ENCODE data around the gene LMX1A. TPM values are rescaled to one million over a fixed set of nuclear protein-coding genes. Genes with fewer than 3 reads are reported as not detected.

LMX1A gene
- polyA plus RNA-seq, 1 experiment = not detected

- H3K27me3 ChIP-seq (ENCODE audit: control insufficient read depth, insufficient read depth, low read length) = peaks cover 1% of the 10 kb centered on the region
- no peak overlapping the region for H3K4me3 ChIP-seq (ENCODE audit: low read depth, low read length)
- H3K36me3 ChIP-seq (ENCODE audit: control insufficient read depth, insufficient read depth, low read length) = no peaks in the 10 kb centered on the region
- TF ChIP-seq CTCF (IDR thresholded peaks at IDR 0.05; ENCODE audit: insufficient read depth, low read depth, low read length) = no peak
- ChIA-PET POLR2A (no interaction called here), CTCF (interaction anchor here (1.3 to 2.9 kb wide), 2 partner anchors 12 to 26 kb away, joined by 3 to 15 read pairs; no protein-coding TSS in a partner anchor)
- no peak for DNase-seq (ENCODE audit: low read depth)
Observed at GRCh38 chr1:165342168-165342567, 14.3 kb downstream of the LMX1A start.

DNA sequence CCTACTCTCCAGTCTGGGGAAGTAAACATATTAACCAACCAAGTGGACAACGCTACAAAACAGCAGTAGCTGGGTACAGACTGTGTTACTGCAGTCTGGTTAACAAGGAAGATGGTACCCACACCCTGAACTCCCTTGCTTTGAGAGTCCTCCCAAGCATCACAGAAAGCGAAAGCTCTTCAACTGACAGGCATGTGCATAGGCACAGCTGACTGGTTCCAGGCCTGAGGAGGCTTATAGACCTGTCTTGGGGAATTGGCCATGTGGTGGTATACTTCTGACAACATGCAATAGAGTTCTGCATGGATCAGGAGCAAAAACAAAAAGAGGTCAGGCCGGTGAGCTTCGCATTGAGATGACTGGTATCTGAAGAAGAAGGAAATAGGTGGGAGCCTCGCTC, 17.4 kb downstream of the LMX1A start:
- ChIA-PET CTCF (interaction anchor here (2.0 kb wide), 1 partner anchor 29 kb away, joined by 14 read pairs; no protein-coding TSS in a partner anchor), POLR2A (no interaction called here)
- no peak for DNase-seq (ENCODE audit: low read depth)
- TF ChIP-seq CTCF (IDR thresholded peaks at IDR 0.05; ENCODE audit: insufficient read depth, low read depth, low read length) = no peak
- H3K4me3 ChIP-seq (ENCODE audit: low read depth, low read length) = no peak overlapping the region
- no peaks in the 10 kb centered on the region for H3K27me3 ChIP-seq (ENCODE audit: control insufficient read depth, insufficient read depth, low read length)
- no peaks in the 10 kb centered on the region for H3K36me3 ChIP-seq (ENCODE audit: control insufficient read depth, insufficient read depth, low read length)

GRCh38 chr1:165330483-165330882, 26.0 kb downstream of the LMX1A start:
- TF ChIP-seq CTCF (IDR thresholded peaks at IDR 0.05; ENCODE audit: insufficient read depth, low read depth, low read length) = no peak
- no peaks in the 10 kb centered on the region for H3K27me3 ChIP-seq (ENCODE audit: control insufficient read depth, insufficient read depth, low read length)
- CTCF ChIA-PET = interaction anchor here (0.7 to 1.5 kb wide), 3 partner anchors 12 to 37 kb away, joined by 3 to 5 read pairs (median 3); no protein-coding TSS in a partner anchor
- DNase-seq (ENCODE audit: low read depth) = no peak
- POLR2A ChIA-PET = no interaction called here
- H3K36me3 ChIP-seq (ENCODE audit: control insufficient read depth, insufficient read depth, low read length) = no peaks in the 10 kb centered on the region
- no peak overlapping the region for H3K4me3 ChIP-seq (ENCODE audit: low read depth, low read length)

- Histone ChIP-seq H3K4me3 (ENCODE audit: low read depth, low read length) (no peak overlapping the region), H3K36me3 (ENCODE audit: control insufficient read depth, insufficient read depth, low read length) (no peaks in the 10 kb centered on the region), H3K27me3 (ENCODE audit: control insufficient read depth, insufficient read depth, low read length) (no peaks in the 10 kb centered on the region)
- ChIA-PET POLR2A (no interaction called here), CTCF (no interaction called here)
- DNase-seq (ENCODE audit: low read depth) = no peak
- no peak for TF ChIP-seq CTCF (IDR thresholded peaks at IDR 0.05; ENCODE audit: insufficient read depth, low read depth, low read length)
Observed at GRCh38 chr1:165329104-165329503, 27.4 kb downstream of the LMX1A start.

- Histone ChIP-seq H3K36me3 (ENCODE audit: control insufficient read depth, insufficient read depth, low read length) (no peaks in the 10 kb centered on the region), H3K27me3 (ENCODE audit: control insufficient read depth, insufficient read depth, low read length) (no peaks in the 10 kb centered on the region), H3K4me3 (ENCODE audit: low read depth, low read length) (no peak overlapping the region)
- no peak for TF ChIP-seq CTCF (IDR thresholded peaks at IDR 0.05; ENCODE audit: insufficient read depth, low read depth, low read length)
- no peak for DNase-seq (ENCODE audit: low read depth)
- CTCF ChIA-PET = interaction anchor here (1.3 kb wide), 1 partner anchor 41 kb away, joined by 3 read pairs; no protein-coding TSS in a partner anchor
- POLR2A ChIA-PET = no interaction called here
Observed at GRCh38 chr1:165328136-165328535, 28.4 kb downstream of the LMX1A start.
